ENCODE measurements around the gene HIP1.
"Not testable (repeated sequence)": the region's sequence is repeated elsewhere in the genome, so short reads cannot be mapped to it uniquely, and the experiment has no call there.

Gene HIP1

GRCh38 chr7:75729851-75730274 is 8.9 kb downstream of the HIP1 start:
- TF ChIP-seq, protein P1, sequence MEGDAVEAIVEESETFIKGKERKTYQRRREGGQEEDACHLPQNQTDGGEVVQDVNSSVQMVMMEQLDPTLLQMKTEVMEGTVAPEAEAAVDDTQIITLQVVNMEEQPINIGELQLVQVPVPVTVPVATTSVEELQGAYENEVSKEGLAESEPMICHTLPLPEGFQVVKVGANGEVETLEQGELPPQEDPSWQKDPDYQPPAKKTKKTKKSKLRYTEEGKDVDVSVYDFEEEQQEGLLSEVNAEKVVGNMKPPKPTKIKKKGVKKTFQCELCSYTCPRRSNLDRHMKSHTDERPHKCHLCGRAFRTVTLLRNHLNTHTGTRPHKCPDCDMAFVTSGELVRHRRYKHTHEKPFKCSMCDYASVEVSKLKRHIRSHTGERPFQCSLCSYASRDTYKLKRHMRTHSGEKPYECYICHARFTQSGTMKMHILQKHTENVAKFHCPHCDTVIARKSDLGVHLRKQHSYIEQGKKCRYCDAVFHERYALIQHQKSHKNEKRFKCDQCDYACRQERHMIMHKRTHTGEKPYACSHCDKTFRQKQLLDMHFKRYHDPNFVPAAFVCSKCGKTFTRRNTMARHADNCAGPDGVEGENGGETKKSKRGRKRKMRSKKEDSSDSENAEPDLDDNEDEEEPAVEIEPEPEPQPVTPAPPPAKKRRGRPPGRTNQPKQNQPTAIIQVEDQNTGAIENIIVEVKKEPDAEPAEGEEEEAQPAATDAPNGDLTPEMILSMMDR (conservative IDR thresholded peaks at IDR 0.05; ENCODE audit: low read depth), result no peak
- POLR2A ChIA-PET (ENCODE audit: low non-redundant PET), result no interaction called here
- DNase-seq (ENCODE audit: low spot score), result no peak
- peak overlapping the region; percentile 85 for H3K27ac ChIP-seq
- CTCF ChIA-PET, result no interaction called here

DNA sequence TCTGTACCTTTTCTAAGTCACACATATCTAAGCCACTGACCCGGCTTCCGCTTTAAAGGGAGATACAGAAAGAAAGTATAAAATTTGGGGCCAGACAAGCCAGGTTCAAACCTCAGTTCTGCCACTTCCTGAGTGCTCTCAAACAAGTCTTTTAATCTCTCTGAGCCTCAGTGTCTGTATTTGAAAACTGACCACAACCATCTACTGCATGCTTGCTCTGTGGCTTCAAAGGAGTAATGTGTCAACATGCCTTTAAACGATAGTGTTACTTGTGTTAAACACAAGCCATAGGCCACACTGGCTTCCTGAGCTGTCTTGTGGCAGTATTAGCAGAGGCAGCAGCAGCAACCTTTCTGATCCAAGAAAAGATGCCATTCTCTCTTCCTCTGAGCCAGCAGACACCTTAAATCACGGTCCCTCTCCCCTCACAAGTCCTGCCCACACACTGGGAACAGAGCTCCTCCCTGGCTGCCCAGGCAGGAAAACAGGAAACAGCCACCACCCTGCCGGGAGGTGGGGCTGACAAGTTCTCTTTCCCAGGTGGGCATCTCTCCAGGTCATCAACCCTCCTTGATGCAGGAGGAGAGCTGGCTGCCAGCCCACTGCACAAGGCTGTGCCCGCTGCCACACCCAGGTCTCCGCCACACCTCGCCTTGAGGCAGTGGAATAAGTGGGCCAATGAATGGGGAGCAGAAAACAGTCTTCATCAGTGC is 10.7 kb downstream of the HIP1 start:
- POLR2A ChIA-PET (ENCODE audit: low non-redundant PET), result interaction anchor here (0.6 kb wide), 1 partner anchor 9 kb away, joined by 6 read pairs; no protein-coding TSS in a partner anchor
- CTCF ChIA-PET, result no interaction called here
- TF ChIP-seq, protein P1 (conservative IDR thresholded peaks at IDR 0.05; ENCODE audit: low read depth), result no peak
- peak; percentile 84 for DNase-seq (ENCODE audit: low spot score)
- H3K27ac ChIP-seq, result peak overlapping the region; percentile 85

DNA sequence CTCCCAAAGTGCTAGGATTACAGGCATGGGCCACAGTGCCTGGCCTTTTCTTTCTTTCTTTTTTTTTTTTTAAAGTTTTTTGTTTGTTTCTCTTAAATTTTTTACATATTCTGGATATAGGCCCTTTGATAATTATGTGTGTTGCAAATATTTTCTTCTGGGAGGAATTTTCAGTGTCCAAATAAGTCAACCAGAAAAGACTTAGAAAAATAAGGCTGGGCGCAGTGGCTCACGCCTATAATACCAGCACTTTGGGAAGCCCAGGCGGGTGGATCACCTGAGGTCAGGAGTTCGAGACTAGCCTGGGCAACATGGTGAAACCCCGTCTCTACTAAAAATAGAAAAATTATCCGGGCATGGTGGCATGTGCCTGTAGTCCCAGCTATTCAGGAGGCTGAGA is 11.4 kb downstream of the HIP1 start:
- peak overlapping the region; percentile 85 for H3K27ac ChIP-seq
- DNase-seq (ENCODE audit: low spot score); CTCF ChIA-PET: not testable (repeated sequence)
- POLR2A ChIA-PET (ENCODE audit: low non-redundant PET), result interaction anchor here (0.6 kb wide), 1 partner anchor 9 kb away, joined by 6 read pairs; no protein-coding TSS in a partner anchor

DNA sequence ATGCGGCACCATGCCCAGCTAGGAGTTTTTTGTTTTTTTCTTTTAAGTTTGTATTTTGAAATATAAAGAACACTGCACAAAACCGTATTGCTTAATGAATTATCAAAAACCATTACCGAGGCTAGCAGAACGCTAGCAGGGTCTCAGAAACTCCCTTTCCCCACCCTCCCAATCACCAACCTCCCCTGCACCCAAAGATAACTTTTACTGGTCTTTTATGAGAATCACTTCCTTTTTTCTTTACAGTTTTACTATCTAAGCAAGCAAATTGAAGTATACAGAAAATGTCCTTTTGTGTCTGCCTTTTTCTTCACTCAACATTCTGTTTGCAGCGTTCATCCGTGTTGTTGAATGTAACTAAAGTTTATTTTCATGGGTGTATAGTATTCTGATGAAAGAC is 13.4 kb downstream of the HIP1 start:
- DNase-seq (ENCODE audit: low spot score), result no peak
- CTCF ChIA-PET, result no interaction called here
- POLR2A ChIA-PET (ENCODE audit: low non-redundant PET), result no interaction called here
- peak overlapping the region; percentile 9 for H3K27ac ChIP-seq
- TF ChIP-seq, protein P1 (conservative IDR thresholded peaks at IDR 0.05; ENCODE audit: low read depth), result no peak

DNA sequence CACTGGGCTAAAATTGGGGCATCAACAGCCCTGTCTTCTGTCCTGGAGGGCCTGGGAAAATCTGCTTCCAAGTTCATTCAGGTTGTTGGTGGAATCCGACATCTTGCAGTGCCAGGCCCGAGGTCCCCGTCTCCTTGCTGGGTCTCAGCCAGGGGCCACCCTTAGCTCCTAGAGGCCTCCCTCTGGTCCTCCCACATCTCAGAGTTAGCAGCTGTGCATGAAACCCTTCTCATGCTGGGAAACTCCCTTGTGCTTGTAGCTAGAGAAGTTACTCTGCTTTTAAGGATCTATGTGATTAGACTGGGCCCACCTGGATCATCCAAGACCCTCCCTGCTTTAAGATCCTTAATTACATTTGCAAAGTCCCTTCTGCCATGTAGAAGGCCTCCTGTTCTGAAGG is 15.3 kb downstream of the HIP1 start:
- CTCF ChIA-PET, result no interaction called here
- TF ChIP-seq, protein P1 (conservative IDR thresholded peaks at IDR 0.05; ENCODE audit: low read depth), result no peak
- no peak for DNase-seq (ENCODE audit: low spot score)
- POLR2A ChIA-PET (ENCODE audit: low non-redundant PET), result no interaction called here
- peak overlapping the region; percentile 9; the same call in 1 of the 2 replicates for H3K27ac ChIP-seq

DNA sequence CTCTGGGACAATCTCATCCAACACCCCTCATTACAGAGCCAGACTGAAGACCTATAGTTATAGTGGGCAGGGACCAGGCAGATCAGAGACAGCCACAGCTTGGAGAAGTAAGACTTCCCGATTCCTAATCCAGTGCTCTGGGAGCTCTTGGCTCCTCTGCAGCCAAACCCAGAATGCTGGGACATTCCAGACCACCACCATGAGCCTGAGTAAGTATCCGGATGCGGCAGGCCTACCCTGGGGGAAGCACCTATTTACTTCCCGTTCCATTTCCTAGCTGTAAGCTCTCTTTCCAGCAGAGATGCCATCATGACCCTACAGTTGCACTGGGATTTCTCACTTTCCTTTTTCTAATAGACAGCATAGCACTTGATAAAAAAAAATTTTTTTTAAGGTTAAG is 16.4 kb downstream of the HIP1 start:
- no peak for DNase-seq (ENCODE audit: low spot score)
- CTCF ChIA-PET, result interaction anchor here (0.8 kb wide), 1 partner anchor 25 kb away, joined by 3 read pairs; no protein-coding TSS in a partner anchor
- TF ChIP-seq, protein P1 (conservative IDR thresholded peaks at IDR 0.05; ENCODE audit: low read depth), result no peak
- POLR2A ChIA-PET (ENCODE audit: low non-redundant PET), result interaction anchor here (0.6 kb wide), 1 partner anchor 26 kb away, joined by 4 read pairs; no protein-coding TSS in a partner anchor
- H3K27ac ChIP-seq, result peak overlapping the region; percentile 61

GRCh38 chr7:75721922-75722321 is 16.8 kb downstream of the HIP1 start:
- not testable (repeated sequence) for DNase-seq (ENCODE audit: low spot score)
- ChIA-PET POLR2A (ENCODE audit: low non-redundant PET) (interaction anchor here (0.6 kb wide), 1 partner anchor 27 kb away, joined by 4 read pairs; no protein-coding TSS in a partner anchor), CTCF (interaction anchor here (0.7 to 0.8 kb wide), 2 partner anchors 17 to 25 kb away, joined by 3 to 4 read pairs; no protein-coding TSS in a partner anchor)

More at GRCh38 chr7:75721922-75722321, 16.8 kb downstream of the HIP1 start:
- peak overlapping the region; percentile 61 for H3K27ac ChIP-seq

All from RWPE1 (cell line).